ENCODE results near the gene C2CD2. TPM values are rescaled to one million over a fixed set of nuclear protein-coding genes. Genes with fewer than 3 reads are reported as not detected.

Gene C2CD2
- total RNA-seq, 2 donors from 2014 or later, result 26.3 to 28.7 TPM

DNA sequence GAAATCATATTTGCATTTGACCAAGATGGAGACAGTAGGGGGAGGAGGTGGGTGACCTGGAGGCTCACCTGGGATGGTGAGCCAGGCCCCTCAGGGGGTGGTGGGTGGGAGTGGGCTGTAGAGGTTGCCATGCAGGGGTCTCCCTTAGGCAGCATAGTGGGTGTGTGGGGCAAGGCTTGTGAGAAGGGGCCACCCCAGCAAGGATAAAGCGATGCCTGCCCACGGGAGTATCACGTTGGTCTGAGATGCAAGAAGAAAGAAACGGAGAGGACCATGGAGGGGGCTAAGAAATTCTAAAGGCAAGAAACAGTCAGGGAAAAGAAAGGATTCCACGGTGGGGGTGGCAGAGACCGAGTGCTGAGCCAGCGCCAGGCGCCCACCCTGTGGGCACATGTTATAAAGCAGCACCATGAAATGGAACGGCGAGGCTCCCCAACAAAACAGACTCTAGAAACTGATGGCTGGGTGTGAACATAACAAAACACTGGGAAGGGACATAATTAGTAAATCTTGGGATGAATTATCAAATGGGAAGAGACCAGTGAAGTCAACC lies 11.7 kb upstream of the C2CD2 start:
- WGBS, 2 experiments (ENCODE audit: insufficient coverage in 1 of 2, insufficient read length in 1 of 2), result 94 to 98% methylated on average over 10 of the region's 10 CpGs
- Mint-ChIP-seq H3K9me3 (peaks cover 1% of the 10 kb centered on the region), H3K4me1 (peaks cover 22% of the 10 kb centered on the region), H3K36me3 (ENCODE audit: low read depth) (no peaks in the 10 kb centered on the region), H3K27me3 (ENCODE audit: insufficient read depth) (peaks cover 3% of the 10 kb centered on the region), H3K4me3 (no peak overlapping the region), H3K27ac (no peak overlapping the region)
- TF ChIP-seq, protein P1, sequence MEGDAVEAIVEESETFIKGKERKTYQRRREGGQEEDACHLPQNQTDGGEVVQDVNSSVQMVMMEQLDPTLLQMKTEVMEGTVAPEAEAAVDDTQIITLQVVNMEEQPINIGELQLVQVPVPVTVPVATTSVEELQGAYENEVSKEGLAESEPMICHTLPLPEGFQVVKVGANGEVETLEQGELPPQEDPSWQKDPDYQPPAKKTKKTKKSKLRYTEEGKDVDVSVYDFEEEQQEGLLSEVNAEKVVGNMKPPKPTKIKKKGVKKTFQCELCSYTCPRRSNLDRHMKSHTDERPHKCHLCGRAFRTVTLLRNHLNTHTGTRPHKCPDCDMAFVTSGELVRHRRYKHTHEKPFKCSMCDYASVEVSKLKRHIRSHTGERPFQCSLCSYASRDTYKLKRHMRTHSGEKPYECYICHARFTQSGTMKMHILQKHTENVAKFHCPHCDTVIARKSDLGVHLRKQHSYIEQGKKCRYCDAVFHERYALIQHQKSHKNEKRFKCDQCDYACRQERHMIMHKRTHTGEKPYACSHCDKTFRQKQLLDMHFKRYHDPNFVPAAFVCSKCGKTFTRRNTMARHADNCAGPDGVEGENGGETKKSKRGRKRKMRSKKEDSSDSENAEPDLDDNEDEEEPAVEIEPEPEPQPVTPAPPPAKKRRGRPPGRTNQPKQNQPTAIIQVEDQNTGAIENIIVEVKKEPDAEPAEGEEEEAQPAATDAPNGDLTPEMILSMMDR (conservative IDR thresholded peaks at IDR 0.05), result no peak
- Histone ChIP-seq H3K4me3 (ENCODE audit: low read length) (no peak overlapping the region), H3K27ac (ENCODE audit: low read depth, low read length) (no peak overlapping the region), H3K9ac (ENCODE audit: extremely low read depth, low read length, poor library complexity, severe bottlenecking) (no peak overlapping the region), H3K9me3 (ENCODE audit: control insufficient read depth, low read length) (no peaks in the 10 kb centered on the region), H3K27me3 (ENCODE audit: control insufficient read depth, insufficient read depth, low read length, poor library complexity, severe bottlenecking) (no peaks in the 10 kb centered on the region), H3K36me3 (ENCODE audit: control insufficient read depth, insufficient read depth, low read length) (no peaks in the 10 kb centered on the region), H3K4me1 (ENCODE audit: control insufficient read depth, insufficient read depth, low read length) (peaks cover 3% of the 10 kb centered on the region)
- DNase-seq, result peak; percentile 22

DNA sequence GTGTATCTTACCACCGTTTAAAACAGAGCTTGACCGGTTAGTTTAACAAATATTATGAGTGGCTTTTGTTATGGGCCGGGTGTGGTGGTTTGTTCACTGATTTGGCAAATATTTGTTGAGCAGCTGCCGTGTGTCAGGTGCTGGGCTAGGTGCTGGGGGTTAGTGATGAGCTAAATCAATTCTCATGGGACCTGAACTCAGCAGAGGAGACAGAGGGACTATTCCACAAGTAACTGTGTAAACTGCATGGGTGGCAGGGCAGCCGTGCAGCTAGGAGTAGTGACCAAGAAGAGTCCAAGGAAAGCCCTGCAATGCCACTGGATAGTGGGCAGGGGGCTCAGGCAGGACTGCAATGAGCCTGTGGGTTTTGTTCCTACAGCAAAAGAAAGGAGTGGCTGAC lies 11.2 kb upstream of the C2CD2 start:
- H3K4me1 Mint-ChIP-seq, result peaks cover 22% of the 10 kb centered on the region
- no peaks in the 10 kb centered on the region for H3K36me3 Mint-ChIP-seq (ENCODE audit: low read depth)
- H3K9ac ChIP-seq (ENCODE audit: extremely low read depth, low read length, poor library complexity, severe bottlenecking), result no peak overlapping the region
- no peak overlapping the region for H3K27ac ChIP-seq (ENCODE audit: low read depth, low read length)
- no peaks in the 10 kb centered on the region for H3K9me3 ChIP-seq (ENCODE audit: control insufficient read depth, low read length)
- H3K36me3 ChIP-seq (ENCODE audit: control insufficient read depth, insufficient read depth, low read length), result no peaks in the 10 kb centered on the region
- peaks cover 3% of the 10 kb centered on the region for H3K27me3 Mint-ChIP-seq (ENCODE audit: insufficient read depth)
- H3K27me3 ChIP-seq (ENCODE audit: control insufficient read depth, insufficient read depth, low read length, poor library complexity, severe bottlenecking), result no peaks in the 10 kb centered on the region
- no peak overlapping the region for H3K4me3 Mint-ChIP-seq
- peaks cover 3% of the 10 kb centered on the region for H3K4me1 ChIP-seq (ENCODE audit: control insufficient read depth, insufficient read depth, low read length)
- no peaks in the 10 kb centered on the region for H3K9me3 Mint-ChIP-seq
- 88 to 90% methylated on average over 5 of the region's 5 CpGs for WGBS, 2 experiments (ENCODE audit: insufficient coverage in 1 of 2, insufficient read length in 1 of 2)
- TF ChIP-seq, protein P1 (conservative IDR thresholded peaks at IDR 0.05), result no peak
- peak; percentile 22 for DNase-seq
- H3K27ac Mint-ChIP-seq, result no peak overlapping the region
- no peak overlapping the region for H3K4me3 ChIP-seq (ENCODE audit: low read length)

DNA sequence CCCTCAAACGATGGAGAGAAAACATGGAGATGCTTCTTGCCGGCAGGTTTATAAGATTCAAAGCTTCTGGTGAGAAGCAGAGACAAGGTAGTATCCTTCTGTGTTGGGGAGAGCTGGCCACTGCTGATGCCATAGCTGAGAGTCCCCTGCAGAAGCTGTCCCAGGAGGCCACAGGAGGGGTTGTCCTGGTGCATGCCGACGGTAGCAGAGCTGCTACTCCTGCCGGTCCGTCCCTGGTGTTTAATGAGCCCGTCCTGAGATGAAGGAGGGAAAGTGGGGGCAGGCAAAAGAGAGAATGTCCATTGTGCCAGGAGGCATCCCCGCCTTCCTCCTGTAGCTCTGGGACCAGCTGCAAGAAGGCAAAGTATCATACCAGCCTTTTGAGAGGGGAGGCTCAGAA lies 10.4 kb upstream of the C2CD2 start:
- WGBS, 2 experiments (ENCODE audit: insufficient coverage in 1 of 2, insufficient read length in 1 of 2), result 90 to 92% methylated on average over 6 to 8 of the region's 8 CpGs
- TF ChIP-seq, protein P1 (conservative IDR thresholded peaks at IDR 0.05), result no peak
- H3K36me3 Mint-ChIP-seq (ENCODE audit: low read depth), result no peaks in the 10 kb centered on the region
- no peak overlapping the region for H3K27ac Mint-ChIP-seq
- peaks cover 22% of the 10 kb centered on the region for H3K4me1 Mint-ChIP-seq
- no peaks in the 10 kb centered on the region for H3K9me3 Mint-ChIP-seq
- Histone ChIP-seq H3K27ac (ENCODE audit: low read depth, low read length) (no peak overlapping the region), H3K4me3 (ENCODE audit: low read length) (no peak overlapping the region), H3K4me1 (ENCODE audit: control insufficient read depth, insufficient read depth, low read length) (peaks cover 3% of the 10 kb centered on the region), H3K9me3 (ENCODE audit: control insufficient read depth, low read length) (no peaks in the 10 kb centered on the region), H3K9ac (ENCODE audit: extremely low read depth, low read length, poor library complexity, severe bottlenecking) (no peak overlapping the region), H3K27me3 (ENCODE audit: control insufficient read depth, insufficient read depth, low read length, poor library complexity, severe bottlenecking) (no peaks in the 10 kb centered on the region), H3K36me3 (ENCODE audit: control insufficient read depth, insufficient read depth, low read length) (no peaks in the 10 kb centered on the region)
- H3K27me3 Mint-ChIP-seq (ENCODE audit: insufficient read depth), result peaks cover 3% of the 10 kb centered on the region
- DNase-seq, result peak; percentile 39
- H3K4me3 Mint-ChIP-seq, result no peak overlapping the region
